ENCODE results near the gene TMEM123. TPM values are rescaled to one million over a fixed set of nuclear protein-coding genes. Genes with fewer than 3 reads are reported as not detected.

Gene TMEM123
- total RNA-seq, 1 donor from 2014 or later: 70.2 TPM

GRCh38 chr11:102472127-102472526 lies 19.6 kb upstream of the TMEM123 start:
- H3K27me3 ChIP-seq (ENCODE audit: low read depth): no peaks in the 10 kb centered on the region
- no peak for DNase-seq
- H3K4me1 ChIP-seq: peaks cover 8% of the 10 kb centered on the region
- no peak overlapping the region for H3K27ac ChIP-seq (replicated peaks)
- H3K9me3 ChIP-seq (replicated peaks): no peaks in the 10 kb centered on the region
- no peaks in the 10 kb centered on the region for H3K36me3 ChIP-seq
- no peak for TF ChIP-seq CTCF (IDR thresholded peaks at IDR 0.05; ENCODE audit: borderline replicate concordance)
- H3K4me3 ChIP-seq: no peak overlapping the region
- intact Hi-C loops (cut with micrococcal nuclease): no loop called here

GRCh38 chr11:102471474-102471873 lies 18.9 kb upstream of the TMEM123 start:
- Histone ChIP-seq H3K36me3 (no peaks in the 10 kb centered on the region), H3K9me3 (replicated peaks) (no peaks in the 10 kb centered on the region), H3K27ac (replicated peaks) (no peak overlapping the region), H3K4me1 (peaks cover 2% of the 10 kb centered on the region), H3K27me3 (ENCODE audit: low read depth) (no peaks in the 10 kb centered on the region), H3K4me3 (no peak overlapping the region)
- no peak for DNase-seq
- TF ChIP-seq CTCF (IDR thresholded peaks at IDR 0.05; ENCODE audit: borderline replicate concordance): no peak
- intact Hi-C loops (cut with micrococcal nuclease): no loop called here

- intact Hi-C loops (cut with micrococcal nuclease): no loop called here
- H3K36me3 ChIP-seq: no peaks in the 10 kb centered on the region
Observed at GRCh38 chr11:102470251-102470650, 17.7 kb upstream of the TMEM123 start.

GRCh38 chr11:102469196-102469821 lies 16.7 kb upstream of the TMEM123 start:
- Histone ChIP-seq H3K9me3 (replicated peaks) (no peaks in the 10 kb centered on the region), H3K36me3 (no peaks in the 10 kb centered on the region), H3K27ac (replicated peaks) (no peak overlapping the region), H3K4me3 (no peak overlapping the region), H3K27me3 (ENCODE audit: low read depth) (no peaks in the 10 kb centered on the region), H3K4me1 (no peaks in the 10 kb centered on the region)
- no peak for DNase-seq
- intact Hi-C loops (cut with micrococcal nuclease): no loop called here
- no peak for TF ChIP-seq CTCF (IDR thresholded peaks at IDR 0.05; ENCODE audit: borderline replicate concordance)

More at GRCh38 chr11:102470251-102470650, 17.7 kb upstream of the TMEM123 start:
- H3K9me3 ChIP-seq (replicated peaks): no peaks in the 10 kb centered on the region
- no peak for TF ChIP-seq CTCF (IDR thresholded peaks at IDR 0.05; ENCODE audit: borderline replicate concordance)
- no peaks in the 10 kb centered on the region for H3K27me3 ChIP-seq (ENCODE audit: low read depth)
- H3K4me3 ChIP-seq: no peak overlapping the region
- H3K27ac ChIP-seq (replicated peaks): no peak overlapping the region
- DNase-seq: no peak
- H3K4me1 ChIP-seq: no peaks in the 10 kb centered on the region

- H3K27me3 ChIP-seq (ENCODE audit: low read depth): no peaks in the 10 kb centered on the region
- no peak overlapping the region for H3K4me3 ChIP-seq
- H3K36me3 ChIP-seq: no peaks in the 10 kb centered on the region
- no peaks in the 10 kb centered on the region for H3K9me3 ChIP-seq (replicated peaks)
- TF ChIP-seq CTCF (IDR thresholded peaks at IDR 0.05; ENCODE audit: borderline replicate concordance): no peak
- H3K27ac ChIP-seq (replicated peaks): no peak overlapping the region
- no peak for DNase-seq
- intact Hi-C loops (cut with micrococcal nuclease): no loop called here
- H3K4me1 ChIP-seq: no peaks in the 10 kb centered on the region
Observed at GRCh38 chr11:102468616-102469195, 16.1 kb upstream of the TMEM123 start.
